CD14-positive monocyte (primary cell): ENCODE results near the gene DRD1. TPM values are rescaled to one million over a fixed set of nuclear protein-coding genes. Genes with fewer than 3 reads are reported as not detected.
"Not testable (repeated sequence)": the region's sequence is repeated elsewhere in the genome, so short reads cannot be mapped to it uniquely, and the experiment has no call there.

Experiments used
- DNase-seq, 3 donors: peaks; one replicate each; pipeline ENCODE4 v3.0.0-alpha.2; 2011 to 2022
- H2AFZ ChIP-seq: 2 replicates; pipeline ENCODE4 v1.6.0; 2012; ENCODE audit warnings: mild to moderate bottlenecking, low read depth, low read length, inconsistent platforms; ENCODE audit not compliant: insufficient read depth, poor library complexity, severe bottlenecking
- H3K27ac ChIP-seq, 2 donors: 1 replicate in 1 of 2; 2 replicates in 1 of 2; pipeline ENCODE4 v1.5.1; 2012 to 2013; ENCODE audit warnings: low read length in 2 of 2, control low read depth in 1 of 2, inconsistent platforms in 1 of 2, low read depth in 1 of 2, mild to moderate bottlenecking in 1 of 2
- H3K27me3 ChIP-seq, 2 donors: one replicate each; pipeline versions ENCODE4 v1.6.0 to v1.6.1; 2011 to 2013; ENCODE audit warnings: low read length in 2 of 2; ENCODE audit not compliant: control insufficient read depth in 2 of 2, insufficient read depth in 2 of 2
- H3K36me3 ChIP-seq, 2 donors: replicated peaks in 1 of 2; 1 replicate in 1 of 2; 2 replicates in 1 of 2; pipeline versions ENCODE4 v1.5.1 to v1.6.1; 2012 to 2013; ENCODE audit warnings: low read length in 2 of 2, control low read depth in 1 of 2, inconsistent platforms in 1 of 2, mild to moderate bottlenecking in 1 of 2; ENCODE audit not compliant: insufficient read depth in 2 of 2, control insufficient read depth in 1 of 2
- H3K4me1 ChIP-seq, 2 donors: 1 replicate in 1 of 2; 2 replicates in 1 of 2; pipeline versions ENCODE4 v1.5.1 to v1.6.1; 2012 to 2013; ENCODE audit warnings: low read length in 2 of 2, control low read depth in 1 of 2, inconsistent platforms in 1 of 2, mild to moderate bottlenecking in 1 of 2, moderate library complexity in 1 of 2; ENCODE audit not compliant: insufficient read depth in 2 of 2, control insufficient read depth in 1 of 2
- H3K4me2 ChIP-seq: replicated peaks from 2 replicates; pipeline ENCODE3; 2012; ENCODE audit warnings: low read length, moderate library complexity, mild to moderate bottlenecking; ENCODE audit not compliant: poor library complexity, severe bottlenecking; ENCODE audit errors: extremely low read depth
- H3K4me3 ChIP-seq, 3 experiments: fragments of 200-600 bp in 1 of 3; sonication (generic) in 1 of 3; replicated peaks in 1 of 3; 1 replicate in 2 of 3; 2 replicates in 1 of 3; pipeline ENCODE4 v1.5.1; 2011 to 2013; ENCODE audit warnings: low read length in 3 of 3, mild to moderate bottlenecking in 3 of 3, control low read depth in 2 of 3, low read depth in 2 of 3, inconsistent platforms in 1 of 3, moderate library complexity in 1 of 3
- H3K79me2 ChIP-seq: 2 replicates; pipeline ENCODE4 v1.6.0; 2012; ENCODE audit warnings: mild to moderate bottlenecking, control low read depth, inconsistent platforms, low read length, moderate library complexity; ENCODE audit not compliant: insufficient read depth
- H3K9ac ChIP-seq: 2 replicates; pipeline ENCODE4 v1.6.0; 2017; ENCODE audit warnings: low read length, mild to moderate bottlenecking; ENCODE audit not compliant: insufficient read depth, poor library complexity, severe bottlenecking
- H3K9me3 ChIP-seq, 2 donors: replicated peaks in 1 of 2; 1 replicate in 1 of 2; 2 replicates in 1 of 2; pipeline versions ENCODE4 v1.5.1 to v1.6.1; 2012 to 2013; ENCODE audit warnings: low read length in 2 of 2, control low read depth in 1 of 2; ENCODE audit not compliant: control insufficient read depth in 1 of 2, insufficient read depth in 1 of 2
- H4K20me1 ChIP-seq: 2 replicates; pipeline ENCODE4 v1.6.0; 2012; ENCODE audit warnings: mild to moderate bottlenecking, low read length, control low read depth, moderate library complexity; ENCODE audit not compliant: insufficient read depth
- H3K27ac Mint-ChIP-seq, 7 donors: one replicate each; pipeline ENCODE4 v1.8.0; 2020; ENCODE audit warnings: mild to moderate bottlenecking in 7 of 7, mixed read lengths in 7 of 7, moderate library complexity in 6 of 7, inconsistent platforms in 2 of 7
- H3K27me3 Mint-ChIP-seq, 3 donors: one replicate each; pipeline ENCODE4 v1.8.0; 2021 to 2022; ENCODE audit warnings: low read depth in 3 of 3, mild to moderate bottlenecking in 3 of 3, mixed read lengths in 3 of 3, moderate library complexity in 3 of 3, inconsistent platforms in 1 of 3
- H3K36me3 Mint-ChIP-seq, 2 donors: one replicate each; pipeline ENCODE4 v1.8.0; 2020; ENCODE audit warnings: mixed read lengths in 2 of 2, inconsistent platforms in 1 of 2, mild to moderate bottlenecking in 1 of 2
- H3K4me1 Mint-ChIP-seq: one replicate; pipeline ENCODE4 v1.8.0; 2020; ENCODE audit warnings: mild to moderate bottlenecking, mixed read lengths
- H3K4me3 Mint-ChIP-seq, 2 donors: one replicate each; pipeline ENCODE4 v1.8.0; 2020; ENCODE audit warnings: mild to moderate bottlenecking in 2 of 2, mixed read lengths in 2 of 2, moderate library complexity in 1 of 2
- H3K9me3 Mint-ChIP-seq, 7 donors: one replicate each; pipeline ENCODE4 v1.8.0; 2020 to 2022; ENCODE audit warnings: mixed read lengths in 7 of 7, mild to moderate bottlenecking in 6 of 7, moderate library complexity in 6 of 7, inconsistent platforms in 2 of 7
- WGBS: methylation state at CpG from one replicate; pipeline ENCODE4 v1.1.5; 2013; ENCODE audit warnings: missing lambda C conversion rate; ENCODE audit not compliant: insufficient coverage; 5-methylcytosine and 5-hydroxymethylcytosine counted together
- intact Hi-C, 2 donors: fragments of 100-400 bp; cut with micrococcal nuclease; formaldehyde crosslinking; loops; one replicate each; pipeline versions ENCODE4 v1.15.0 to v1.15.1; 2023
- polyA plus RNA-seq, 3 donors: library from polyadenylated mRNA; depleted of rRNA in 1 of 3; unstranded in 2 of 3; stranded (reverse) in 1 of 3; fragments of 300-500 nt in 2 of 3; fragments of >200 nt in 1 of 3; fragmentation: Illumina TruSeq in 2 of 3; gene quantifications; 1 replicate in 2 of 3; 2 replicates in 1 of 3; pipeline ENCODE4 v1.2.3, GENCODE V29; 2012 to 2021
- TF ChIP-seq, protein P1 (sequence below): fragments of 200-600 bp; IDR thresholded peaks from one replicate; pipeline ENCODE4 v1.8.0; 2022; ENCODE audit warnings: antibody characterized with exemption, mild to moderate bottlenecking

The DRD1 gene
- polyA plus RNA-seq, 3 donors: not detected

- Histone ChIP-seq H3K9ac (no peak overlapping the region), H3K79me2 (no peaks in the 10 kb centered on the region), H4K20me1 (no peaks in the 10 kb centered on the region), H3K27ac (no peak overlapping the region), H2AFZ (no peak overlapping the region), H3K4me3 (no peak overlapping the region), H3K4me1 (peaks cover 0 to 4% of the 10 kb centered on the region in 2 donors), H3K27me3 (peaks cover 10 to 53% of the 10 kb centered on the region in 2 donors), H3K9me3 (peaks cover 0 to 5% of the 10 kb centered on the region in 2 donors), H3K36me3 (no peaks in the 10 kb centered on the region), H3K4me2 (no peak overlapping the region)
- Mint-ChIP-seq H3K4me1 (peaks cover 3% of the 10 kb centered on the region), H3K9me3 (peaks cover 0 to 4% (median 0%) of the 10 kb centered on the region in 7 donors), H3K36me3 (no peaks in the 10 kb centered on the region), H3K27me3 (peaks cover 43 to 66% (median 46%) of the 10 kb centered on the region in 3 donors), H3K27ac (no peak overlapping the region), H3K4me3 (peak overlapping the region in 1 of 2 donors; percentile 5)
- TF ChIP-seq, protein P1, sequence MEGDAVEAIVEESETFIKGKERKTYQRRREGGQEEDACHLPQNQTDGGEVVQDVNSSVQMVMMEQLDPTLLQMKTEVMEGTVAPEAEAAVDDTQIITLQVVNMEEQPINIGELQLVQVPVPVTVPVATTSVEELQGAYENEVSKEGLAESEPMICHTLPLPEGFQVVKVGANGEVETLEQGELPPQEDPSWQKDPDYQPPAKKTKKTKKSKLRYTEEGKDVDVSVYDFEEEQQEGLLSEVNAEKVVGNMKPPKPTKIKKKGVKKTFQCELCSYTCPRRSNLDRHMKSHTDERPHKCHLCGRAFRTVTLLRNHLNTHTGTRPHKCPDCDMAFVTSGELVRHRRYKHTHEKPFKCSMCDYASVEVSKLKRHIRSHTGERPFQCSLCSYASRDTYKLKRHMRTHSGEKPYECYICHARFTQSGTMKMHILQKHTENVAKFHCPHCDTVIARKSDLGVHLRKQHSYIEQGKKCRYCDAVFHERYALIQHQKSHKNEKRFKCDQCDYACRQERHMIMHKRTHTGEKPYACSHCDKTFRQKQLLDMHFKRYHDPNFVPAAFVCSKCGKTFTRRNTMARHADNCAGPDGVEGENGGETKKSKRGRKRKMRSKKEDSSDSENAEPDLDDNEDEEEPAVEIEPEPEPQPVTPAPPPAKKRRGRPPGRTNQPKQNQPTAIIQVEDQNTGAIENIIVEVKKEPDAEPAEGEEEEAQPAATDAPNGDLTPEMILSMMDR: no peak
- 60% methylated on average over 1 of the region's 2 CpGs for WGBS
- no peak for DNase-seq
- intact Hi-C loops: no loop called here
Measured at GRCh38 chr5:175447571-175447970, 3.6 kb upstream of the DRD1 start.

DNA sequence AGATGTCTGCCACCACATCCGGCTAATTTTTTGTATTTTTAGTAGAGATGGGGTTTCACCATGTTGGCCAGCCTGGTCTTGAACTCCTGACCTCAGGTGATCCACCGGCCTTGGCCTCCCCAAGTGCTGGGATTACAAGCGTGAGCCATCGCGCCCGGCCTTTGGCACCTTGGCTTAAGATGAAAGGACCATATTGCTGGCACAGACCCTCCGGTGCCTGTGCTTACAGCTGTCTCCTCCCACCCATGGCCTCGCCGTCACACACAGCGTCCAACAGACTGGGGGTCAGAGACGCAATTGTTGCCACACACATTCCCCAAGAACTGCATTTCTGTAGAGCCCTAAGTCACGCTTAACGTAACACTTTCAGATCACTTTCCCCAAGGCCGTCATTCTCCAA is 2.4 kb upstream of the DRD1 start:
- H3K4me2 ChIP-seq, H3K9me3 ChIP-seq, H3K36me3 Mint-ChIP-seq, H2AFZ ChIP-seq, H3K79me2 ChIP-seq, H4K20me1 ChIP-seq, H3K9me3 Mint-ChIP-seq, H3K9ac ChIP-seq, H3K36me3 ChIP-seq, H3K4me3 Mint-ChIP-seq, H3K4me1 ChIP-seq, H3K4me1 Mint-ChIP-seq, H3K4me3 ChIP-seq, H3K27ac Mint-ChIP-seq, DNase-seq, H3K27ac ChIP-seq, intact Hi-C loops: not testable (repeated sequence)
- H3K27me3 ChIP-seq: peaks cover 12 to 58% of the 10 kb centered on the region in 2 donors
- H3K27me3 Mint-ChIP-seq: peaks cover 49 to 70% (median 53%) of the 10 kb centered on the region in 3 donors
- WGBS: 95% methylated on average over 11 of the region's 14 CpGs
